ENCODE results near the gene PTTG1IP.

Gene PTTG1IP

DNA sequence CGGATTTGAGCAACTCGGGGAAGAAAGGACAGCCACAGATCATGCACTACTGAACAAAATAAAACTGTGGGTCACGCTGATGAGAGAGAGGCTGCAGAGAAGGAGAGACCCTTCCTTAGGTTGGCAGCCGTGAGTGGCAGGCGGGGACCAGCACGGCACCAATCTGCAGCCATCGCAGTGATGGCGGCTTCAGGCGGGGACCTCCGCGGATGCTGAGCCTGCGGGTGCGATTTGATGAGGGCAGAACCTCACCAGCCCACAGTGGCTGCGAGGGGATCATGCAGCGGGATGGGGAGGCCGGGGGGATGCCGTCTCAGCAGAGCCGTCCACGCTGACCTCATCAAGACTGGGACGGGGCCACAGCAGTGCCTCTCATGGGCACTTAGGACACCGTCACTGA is 35.4 kb upstream of the PTTG1IP start:
- no peak for DNase-seq

- no peak for DNase-seq
Observed at GRCh38 chr21:44907966-44908895, 34.7 kb upstream of the PTTG1IP start.

DNA sequence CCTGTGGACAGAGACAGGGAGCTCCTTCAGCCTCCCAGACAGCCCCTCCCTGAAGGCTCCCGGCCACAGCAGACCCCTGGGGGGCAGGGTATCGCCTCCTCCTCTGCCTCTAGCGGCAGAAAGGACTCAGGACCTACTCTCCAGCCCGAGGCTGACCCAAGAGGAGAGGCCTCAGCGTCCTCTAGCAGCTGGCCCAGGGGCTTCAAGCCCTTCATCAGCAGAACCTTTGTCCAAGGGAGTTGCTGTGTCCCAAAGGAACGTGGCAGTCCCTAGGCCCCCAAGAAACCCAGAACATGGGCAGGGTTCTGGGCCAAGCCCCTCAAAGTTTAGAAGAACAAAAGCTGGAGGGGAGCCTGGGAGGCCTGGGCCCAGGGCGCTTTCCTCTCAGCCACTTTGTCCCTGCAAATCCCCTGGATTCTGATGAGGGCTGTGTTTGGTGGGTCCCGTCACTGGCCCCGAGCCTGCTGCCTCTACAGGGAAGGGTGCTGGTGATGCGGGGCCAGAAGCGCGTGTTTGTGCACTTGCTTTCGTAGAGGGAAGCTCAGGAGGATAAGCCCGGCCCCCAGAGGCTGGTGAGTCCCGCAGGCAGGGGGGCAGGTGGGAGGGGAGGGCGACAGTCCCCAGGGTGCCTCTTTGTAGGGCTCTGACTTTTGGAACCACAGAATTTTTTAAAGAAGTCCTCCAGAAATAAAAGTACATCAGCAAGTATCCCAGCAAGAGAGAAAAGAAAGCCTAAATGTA is 33.9 kb upstream of the PTTG1IP start:
- DNase-seq: no peak

DNA sequence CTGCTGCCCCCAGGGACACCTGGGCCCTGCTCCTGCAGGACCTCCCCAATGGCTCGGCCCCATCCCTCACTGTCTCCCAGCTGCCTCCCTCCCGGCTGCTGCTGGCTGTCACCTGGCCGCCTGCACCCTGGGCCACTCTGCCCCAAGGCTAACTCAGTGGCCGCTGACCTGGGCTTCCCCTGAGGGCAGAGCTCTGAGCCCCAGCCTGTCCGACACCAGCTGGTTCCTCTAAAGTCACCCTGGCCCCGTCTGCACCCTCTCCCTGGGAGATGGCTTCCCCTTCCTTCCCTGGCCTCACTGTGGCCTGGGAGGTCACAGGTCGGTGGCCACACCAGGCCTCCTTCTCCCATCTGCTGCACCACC is 32.2 kb upstream of the PTTG1IP start:
- DNase-seq: no peak

GRCh38 chr21:44905016-44905727 is 31.7 kb upstream of the PTTG1IP start:
- no peak for DNase-seq

DNA sequence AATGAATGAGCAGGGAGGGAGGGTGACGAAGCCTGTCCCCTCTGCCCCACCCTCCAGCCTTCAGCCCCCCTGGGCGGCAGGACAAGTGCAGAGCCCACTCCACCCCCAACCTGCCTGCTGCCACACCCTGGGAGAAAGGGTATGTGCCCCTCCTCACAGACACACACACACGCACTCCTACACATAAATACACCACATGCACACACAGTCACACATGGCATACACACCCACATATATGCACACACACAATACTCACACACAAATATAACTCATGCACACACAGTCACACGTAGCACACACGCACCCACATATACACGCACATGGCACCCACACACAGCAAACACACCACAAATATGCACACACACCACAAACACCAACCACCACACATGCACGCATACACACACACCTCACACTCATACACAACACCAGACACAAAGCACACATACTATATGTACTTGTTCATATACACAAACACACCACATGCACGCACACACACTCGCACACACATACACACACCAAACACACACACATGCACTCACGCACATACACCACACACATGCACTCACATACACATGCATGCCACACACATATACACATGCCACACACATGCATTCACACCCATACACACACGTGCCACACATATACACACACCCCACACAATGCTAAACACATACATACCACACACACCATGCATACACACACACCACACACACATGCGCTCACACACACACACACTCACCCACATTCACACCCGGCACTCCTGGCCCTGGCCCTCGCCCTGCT is 30.8 kb upstream of the PTTG1IP start:
- no peak for DNase-seq

DNA sequence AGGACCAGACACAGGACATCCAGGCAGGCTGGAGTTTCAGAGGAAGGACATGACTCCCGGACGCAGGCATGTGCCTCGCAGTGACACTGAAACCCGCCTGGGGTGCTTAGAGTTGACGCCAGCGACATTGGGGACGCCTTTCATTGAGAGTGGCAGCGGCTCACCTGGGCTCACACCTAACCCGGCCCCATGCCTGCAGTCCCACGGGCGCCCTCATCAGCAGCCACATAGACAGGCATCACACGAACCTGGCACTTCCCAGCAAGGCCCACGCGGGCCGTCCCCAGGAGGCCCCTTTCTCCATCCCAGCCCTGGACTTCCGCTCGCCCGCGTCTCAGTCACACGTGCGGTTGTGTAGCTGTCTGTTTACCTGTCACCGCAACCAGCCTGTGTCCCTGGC is 30.2 kb upstream of the PTTG1IP start:
- no peak for DNase-seq

DNA sequence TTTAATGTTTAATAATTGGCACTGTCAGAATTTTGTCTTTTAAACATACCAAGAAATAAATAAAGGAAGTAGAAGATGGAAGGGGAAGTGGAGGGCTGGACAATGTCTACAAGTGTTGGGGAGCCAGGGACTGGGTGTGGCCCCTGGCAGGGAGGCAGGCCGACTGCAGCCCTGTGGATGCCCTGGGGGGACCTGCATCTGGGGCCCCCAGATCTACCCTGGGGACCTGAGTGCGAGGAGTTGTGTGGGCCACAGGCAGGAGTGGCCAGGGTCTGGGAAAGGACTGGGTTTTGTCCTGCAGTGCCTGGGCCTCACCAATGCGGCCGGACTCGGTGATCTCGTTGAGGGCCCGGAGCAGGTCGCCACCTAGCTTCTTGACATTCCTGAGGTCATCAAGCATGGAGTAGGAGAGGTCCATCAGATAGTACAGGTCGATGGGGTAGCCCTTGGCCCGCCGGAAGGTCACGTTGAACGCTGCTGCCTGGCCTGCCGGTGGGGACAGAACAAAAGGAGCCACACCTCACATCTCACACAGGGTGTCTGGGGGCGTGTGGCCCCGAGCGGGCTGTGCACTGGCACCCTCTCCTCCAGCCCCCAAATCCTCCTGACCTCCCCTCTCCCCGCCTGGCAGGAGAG is 29.7 kb upstream of the PTTG1IP start:
- no peak for DNase-seq

- no peak for DNase-seq
Observed at GRCh38 chr21:44902268-44903049, 29.0 kb upstream of the PTTG1IP start.

- no peak for DNase-seq
Observed at GRCh38 chr21:44901391-44902074, 28.0 kb upstream of the PTTG1IP start.

GRCh38 chr21:44900559-44901251 is 27.2 kb upstream of the PTTG1IP start:
- DNase-seq: no peak

GRCh38 chr21:44899768-44900558 is 26.5 kb upstream of the PTTG1IP start:
- DNase-seq: no peak

GRCh38 chr21:44898851-44899767 is 25.6 kb upstream of the PTTG1IP start:
- DNase-seq: no peak

DNA sequence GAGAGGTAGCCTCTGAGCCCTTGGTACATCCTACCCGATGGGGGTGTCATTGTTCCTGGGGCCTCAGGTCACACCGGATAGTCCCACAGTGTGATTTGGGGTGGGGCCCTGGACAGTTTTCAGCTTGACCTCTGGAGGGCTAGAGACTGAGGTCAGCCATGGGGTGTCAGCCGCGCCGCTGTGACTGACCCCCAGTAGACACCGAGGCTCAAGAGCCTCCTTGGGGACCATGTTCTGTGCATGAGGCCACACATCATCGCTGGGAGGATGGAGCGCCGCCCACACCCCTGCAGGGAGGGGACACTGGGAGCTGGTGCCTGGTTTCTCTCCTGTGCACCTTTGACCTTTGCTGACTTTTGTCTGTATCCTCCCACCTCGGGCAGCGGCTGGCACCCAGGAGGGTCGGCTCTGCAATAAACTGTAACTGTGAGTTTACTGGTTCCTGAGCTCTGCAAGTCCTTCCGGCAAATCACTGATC is 24.6 kb upstream of the PTTG1IP start:
- no peak for DNase-seq

- peak in 1 of 2 experiments; percentile 34 for DNase-seq
Observed at GRCh38 chr21:44897326-44898010, 24.0 kb upstream of the PTTG1IP start.

GRCh38 chr21:44896561-44897286 is 23.2 kb upstream of the PTTG1IP start:
- no peak for DNase-seq

DNA sequence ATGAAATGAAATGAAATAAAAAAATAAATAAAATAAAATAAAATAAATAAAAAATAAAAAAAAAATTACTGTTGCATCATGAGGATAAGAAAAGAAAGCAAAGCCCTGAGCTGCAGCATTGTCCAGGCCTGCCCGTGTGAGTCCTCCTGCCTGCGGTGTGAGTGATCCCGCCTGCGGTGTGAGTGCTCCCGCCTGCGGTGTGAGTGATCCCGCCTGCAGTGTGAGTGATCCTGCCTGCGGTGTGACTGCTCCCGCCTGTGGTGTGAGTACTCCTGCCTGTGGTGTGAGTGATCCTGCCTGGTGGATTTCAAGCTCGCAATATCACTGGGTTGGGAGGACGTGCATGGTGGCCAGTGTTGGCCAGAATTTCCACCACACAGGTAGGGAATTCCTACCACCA is 22.4 kb upstream of the PTTG1IP start:
- DNase-seq: no peak
